ENCODE measurements around the gene ABLIM1. TPM values are rescaled to one million over a fixed set of nuclear protein-coding genes. Genes with fewer than 3 reads are reported as not detected.
A peak's percentile ranks its signal among the peaks of the same experiment; 100 is the strongest.

Gene ABLIM1
- total RNA-seq, 6 experiments from 2014 or later: 38.8 to 76.5 (median 50.6) TPM

- ATAC-seq (peak in 1 of 4 donors; percentile 10), DNase-seq (no peak)
- Histone ChIP-seq H3K9me3 (no peaks in the 10 kb centered on the region), H3K27ac (peak overlapping the region in 2 of 3 donors; percentile 53 to 55), H3K36me3 (no peaks in the 10 kb centered on the region), H3K4me3 (no peak overlapping the region), H3K4me1 (peaks cover 0 to 27% (median 6%) of the 10 kb centered on the region in 4 donors), H3K27me3 (no peaks in the 10 kb centered on the region)
- TF ChIP-seq POLR2A (IDR thresholded peaks at IDR 0.05) (no peak), CTCF (IDR thresholded peaks at IDR 0.05) (no peak)
- intact Hi-C loops (cut with DNase I): no loop called here
- WGBS (ENCODE audit: insufficient coverage, low coverage, low lambda C conversion rate, missing lambda C conversion rate): 86% methylated on average over 1 of the region's 2 CpGs
These were observed 138.2 kb downstream of the ABLIM1 start for GRCh38 chr10:114519756-114520293.

GRCh38 chr10:114519306-114519669 is 138.8 kb downstream of the ABLIM1 start:
- peak overlapping the region in 2 of 3 donors; percentile 53 to 55 for H3K27ac ChIP-seq
- no peak overlapping the region for H3K4me3 ChIP-seq
- ATAC-seq: peak in 2 of 4 donors; percentile 30 to 56
- peaks cover 0 to 22% (median 4%) of the 10 kb centered on the region in 4 donors for H3K4me1 ChIP-seq
- DNase-seq: peak in 1 of 3 donors; percentile 37
- H3K36me3 ChIP-seq: no peaks in the 10 kb centered on the region
- H3K27me3 ChIP-seq: no peaks in the 10 kb centered on the region
- no peak for TF ChIP-seq POLR2A (IDR thresholded peaks at IDR 0.05)
- TF ChIP-seq CTCF (IDR thresholded peaks at IDR 0.05): no peak
- H3K9me3 ChIP-seq: no peaks in the 10 kb centered on the region
- intact Hi-C loops (cut with DNase I): no loop called here
- 80% methylated on average over 1 of the region's 5 CpGs for WGBS (ENCODE audit: insufficient coverage, low coverage, low lambda C conversion rate, missing lambda C conversion rate)

- Histone ChIP-seq H3K27me3 (no peaks in the 10 kb centered on the region), H3K36me3 (no peaks in the 10 kb centered on the region), H3K4me1 (peaks cover 0 to 19% (median 4%) of the 10 kb centered on the region in 4 donors), H3K9me3 (no peaks in the 10 kb centered on the region), H3K4me3 (no peak overlapping the region), H3K27ac (peak overlapping the region in 1 of 3 donors; percentile 36)
- ATAC-seq (peak in 2 of 4 donors; percentile 34 to 70), DNase-seq (no peak)
- no peak for TF ChIP-seq POLR2A (IDR thresholded peaks at IDR 0.05)
- no peak for TF ChIP-seq CTCF (IDR thresholded peaks at IDR 0.05)
- 57% methylated on average over 4 of the region's 4 CpGs for WGBS (ENCODE audit: insufficient coverage, low coverage, low lambda C conversion rate, missing lambda C conversion rate)
- intact Hi-C loops (cut with DNase I): no loop called here
These were observed 139.4 kb downstream of the ABLIM1 start for GRCh38 chr10:114518401-114519305.

GRCh38 chr10:114517368-114518250 is 140.5 kb downstream of the ABLIM1 start:
- no peak overlapping the region for H3K27ac ChIP-seq
- ATAC-seq: no peak

More at GRCh38 chr10:114517368-114518250, 140.5 kb downstream of the ABLIM1 start:
- H3K27me3 ChIP-seq: no peaks in the 10 kb centered on the region
- H3K9me3 ChIP-seq: no peaks in the 10 kb centered on the region
- H3K4me3 ChIP-seq: no peak overlapping the region
- H3K4me1 ChIP-seq: peaks cover 0 to 23% (median 4%) of the 10 kb centered on the region in 4 donors
- TF ChIP-seq POLR2A (IDR thresholded peaks at IDR 0.05) (no peak), CTCF (IDR thresholded peaks at IDR 0.05) (no peak)
- intact Hi-C loops (cut with DNase I): no loop called here
- 83% methylated on average over 9 of the region's 14 CpGs for WGBS (ENCODE audit: insufficient coverage, low coverage, low lambda C conversion rate, missing lambda C conversion rate)
- H3K36me3 ChIP-seq: no peaks in the 10 kb centered on the region
- no peak for DNase-seq
